Measurements from ENCODE around the gene VEGFD. TPM values are rescaled to one million over a fixed set of nuclear protein-coding genes. Genes with fewer than 3 reads are reported as not detected.

The VEGFD gene
- total and polyA plus RNA-seq, 2 donors from 2014 or later, result 1.2 to 1.5 TPM

GRCh38 chrX:15299941-15300851, 84.0 kb downstream of the VEGFD start:
- peak overlapping the region in 1 of 2 donors; percentile 67 for H3K27ac ChIP-seq (ENCODE audit: low read depth in 2 of 2, low read length in 2 of 2)
- FAIRE-seq, result peak; percentile 99
- peak overlapping the region in 1 of 3 donors; percentile 15 for H3K4me3 ChIP-seq (ENCODE audit: low read length in 3 of 3)
- H3K9ac ChIP-seq (ENCODE audit: low read length in 3 of 3), result no peak overlapping the region
- intact Hi-C loops (cut with DNase I), result no loop called here
- H3K9me3 ChIP-seq (ENCODE audit: control insufficient read depth in 2 of 3, insufficient read depth in 1 of 3, low read length in 3 of 3), result no peaks in the 10 kb centered on the region
- peak in 2 of 5 donors; percentile 40 to 43 for DNase-seq
- no peaks in the 10 kb centered on the region for H3K36me3 ChIP-seq (ENCODE audit: control insufficient read depth in 2 of 3, insufficient read depth in 3 of 3, low read length in 3 of 3)
- no peak for TF ChIP-seq CTCF (IDR thresholded peaks at IDR 0.05; ENCODE audit: borderline replicate concordance, extremely low read depth, insufficient read depth)
- H3K27me3 ChIP-seq (ENCODE audit: control insufficient read depth, insufficient read depth, low read length), result peaks cover 2% of the 10 kb centered on the region
- H3K4me1 ChIP-seq (ENCODE audit: control insufficient read depth in 2 of 3, insufficient read depth in 2 of 3, low read depth in 1 of 3, low read length in 3 of 3), result peaks cover 0 to 7% (median 0%) of the 10 kb centered on the region in 3 donors

- Histone ChIP-seq H3K27me3 (ENCODE audit: control insufficient read depth, insufficient read depth, low read length) (peaks cover 2% of the 10 kb centered on the region), H3K9ac (ENCODE audit: low read length in 3 of 3) (no peak overlapping the region), H3K4me1 (ENCODE audit: control insufficient read depth in 2 of 3, insufficient read depth in 2 of 3, low read depth in 1 of 3, low read length in 3 of 3) (peaks cover 0 to 7% (median 0%) of the 10 kb centered on the region in 3 donors), H3K27ac (ENCODE audit: low read depth in 2 of 2, low read length in 2 of 2) (peak overlapping the region; percentile 53), H3K4me3 (ENCODE audit: low read length in 3 of 3) (peak overlapping the region in 1 of 3 donors; percentile 24), H3K9me3 (ENCODE audit: control insufficient read depth in 2 of 3, insufficient read depth in 1 of 3, low read length in 3 of 3) (no peaks in the 10 kb centered on the region), H3K36me3 (ENCODE audit: control insufficient read depth in 2 of 3, insufficient read depth in 3 of 3, low read length in 3 of 3) (no peaks in the 10 kb centered on the region)
- no peak for TF ChIP-seq CTCF (IDR thresholded peaks at IDR 0.05; ENCODE audit: borderline replicate concordance, extremely low read depth, insufficient read depth)
- FAIRE-seq, result no peak
- DNase-seq, result no peak
- intact Hi-C loops (cut with DNase I), result no loop called here
Observed at GRCh38 chrX:15298780-15299179, 85.4 kb downstream of the VEGFD start.

GRCh38 chrX:15298201-15298600, 86.0 kb downstream of the VEGFD start:
- no peak for TF ChIP-seq CTCF (IDR thresholded peaks at IDR 0.05; ENCODE audit: borderline replicate concordance, extremely low read depth, insufficient read depth)
- peak in 1 of 5 donors; percentile 6 for DNase-seq
- H3K4me1 ChIP-seq (ENCODE audit: control insufficient read depth in 2 of 3, insufficient read depth in 2 of 3, low read depth in 1 of 3, low read length in 3 of 3), result peaks cover 0 to 7% (median 0%) of the 10 kb centered on the region in 3 donors
- H3K27ac ChIP-seq (ENCODE audit: low read depth in 2 of 2, low read length in 2 of 2), result peak overlapping the region; percentile 53
- no peaks in the 10 kb centered on the region for H3K9me3 ChIP-seq (ENCODE audit: control insufficient read depth in 2 of 3, insufficient read depth in 1 of 3, low read length in 3 of 3)
- no peak for FAIRE-seq
- H3K4me3 ChIP-seq (ENCODE audit: low read length in 3 of 3), result peak overlapping the region in 1 of 3 donors; percentile 24
- no peaks in the 10 kb centered on the region for H3K36me3 ChIP-seq (ENCODE audit: control insufficient read depth in 2 of 3, insufficient read depth in 3 of 3, low read length in 3 of 3)
- intact Hi-C loops (cut with DNase I), result no loop called here
- peaks cover 4% of the 10 kb centered on the region for H3K27me3 ChIP-seq (ENCODE audit: control insufficient read depth, insufficient read depth, low read length)
- H3K9ac ChIP-seq (ENCODE audit: low read length in 3 of 3), result no peak overlapping the region

Other genes with a start within 250 kb of the VEGFD start
- gene ASB9, start 114.3 kb downstream of the VEGFD start, total RNA-seq, result 2.6 TPM
- 15.7 TPM for gene ASB9, start 114.3 kb downstream of the VEGFD start, polyA plus RNA-seq (ENCODE audit: insufficient read depth, low read depth, low replicate concordance)
- gene ASB11, start 68.8 kb downstream of the VEGFD start, total RNA-seq, result 0.41 TPM
- not detected for gene ASB11, start 68.8 kb downstream of the VEGFD start, polyA plus RNA-seq (ENCODE audit: insufficient read depth, low read depth, low replicate concordance)
- 15.5 TPM for gene PIGA, start 48.9 kb downstream of the VEGFD start, total RNA-seq
- gene PIGA, start 48.9 kb downstream of the VEGFD start, polyA plus RNA-seq (ENCODE audit: insufficient read depth, low read depth, low replicate concordance), result 5.7 TPM
- 7.0 TPM for gene PIR, start 108.9 kb upstream of the VEGFD start, total RNA-seq
- 36.5 TPM for gene PIR, start 108.9 kb upstream of the VEGFD start, polyA plus RNA-seq (ENCODE audit: insufficient read depth, low read depth, low replicate concordance)
- 1.4 TPM for gene BMX, start 116.4 kb upstream of the VEGFD start, total RNA-seq
- gene BMX, start 116.4 kb upstream of the VEGFD start, polyA plus RNA-seq (ENCODE audit: insufficient read depth, low read depth, low replicate concordance), result not detected
- 5.5 TPM for gene ACE2, start 216.5 kb upstream of the VEGFD start, total RNA-seq
- 32.4 TPM for gene ACE2, start 216.5 kb upstream of the VEGFD start, polyA plus RNA-seq (ENCODE audit: insufficient read depth, low read depth, low replicate concordance)